Measurements from ENCODE around the gene LORICRIN.

LORICRIN gene

GRCh38 chr1:153251087-153251486 is 8.4 kb upstream of the LORICRIN start:
- DNase-seq = no peak

GRCh38 chr1:153251562-153251961 is 7.9 kb upstream of the LORICRIN start:
- no peak for DNase-seq

- DNase-seq = peak; percentile 56 to 81
These were observed 7.5 kb upstream of the LORICRIN start for GRCh38 chr1:153251988-153252387.

DNA sequence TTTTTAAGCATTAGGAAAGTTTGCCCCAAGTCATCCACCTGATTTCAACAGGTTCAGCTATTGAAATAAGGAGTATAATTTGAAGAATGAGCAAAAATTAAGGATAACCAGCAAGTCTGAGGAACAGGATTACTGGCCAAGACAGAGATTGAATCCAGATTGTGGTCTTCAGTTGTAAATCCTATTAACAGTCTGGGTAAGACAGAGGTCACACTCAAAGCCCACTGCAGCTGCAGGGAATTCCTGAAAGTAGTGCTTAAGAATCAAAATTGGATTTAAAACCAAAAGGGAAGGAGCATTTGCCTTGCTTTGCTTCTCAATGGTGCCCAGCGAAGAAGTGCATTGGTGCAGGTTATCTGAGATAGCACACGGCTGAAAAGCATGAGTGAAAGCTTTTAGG is 6.4 kb upstream of the LORICRIN start:
- no peak for DNase-seq

- no peak for DNase-seq
These were observed 5.8 kb upstream of the LORICRIN start for GRCh38 chr1:153253693-153254092.

DNA sequence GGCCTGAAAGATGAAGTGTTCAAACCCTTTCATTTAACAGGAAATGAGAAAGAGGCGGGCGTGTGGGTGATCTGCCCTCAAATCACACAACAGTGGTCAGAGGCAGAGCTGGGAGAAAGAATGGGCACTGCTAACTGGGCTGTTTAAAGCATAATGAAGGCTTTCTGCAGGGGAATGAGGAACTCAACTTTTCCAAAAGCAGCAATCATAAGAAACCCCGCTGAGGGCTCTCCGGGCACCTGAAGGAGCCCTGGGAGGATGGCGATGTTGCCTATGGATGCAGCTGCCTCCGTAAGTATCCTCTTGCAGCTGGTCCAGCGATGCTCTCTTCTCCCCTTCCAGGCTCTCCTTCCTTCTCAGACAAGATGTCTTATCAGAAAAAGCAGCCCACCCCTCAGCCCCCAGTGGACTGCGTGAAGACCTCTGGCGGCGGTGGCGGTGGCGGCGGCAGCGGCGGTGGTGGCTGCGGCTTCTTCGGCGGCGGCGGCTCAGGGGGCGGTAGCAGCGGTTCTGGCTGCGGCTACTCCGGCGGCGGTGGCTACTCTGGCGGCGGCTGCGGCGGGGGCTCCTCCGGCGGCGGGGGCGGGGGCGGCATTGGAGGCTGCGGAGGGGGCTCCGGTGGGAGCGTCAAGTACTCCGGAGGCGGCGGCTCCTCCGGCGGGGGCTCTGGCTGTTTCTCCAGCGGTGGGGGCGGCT is 1.2 kb downstream of the LORICRIN start:
- peak in 1 of 2 experiments; percentile 5 for DNase-seq

DNA sequence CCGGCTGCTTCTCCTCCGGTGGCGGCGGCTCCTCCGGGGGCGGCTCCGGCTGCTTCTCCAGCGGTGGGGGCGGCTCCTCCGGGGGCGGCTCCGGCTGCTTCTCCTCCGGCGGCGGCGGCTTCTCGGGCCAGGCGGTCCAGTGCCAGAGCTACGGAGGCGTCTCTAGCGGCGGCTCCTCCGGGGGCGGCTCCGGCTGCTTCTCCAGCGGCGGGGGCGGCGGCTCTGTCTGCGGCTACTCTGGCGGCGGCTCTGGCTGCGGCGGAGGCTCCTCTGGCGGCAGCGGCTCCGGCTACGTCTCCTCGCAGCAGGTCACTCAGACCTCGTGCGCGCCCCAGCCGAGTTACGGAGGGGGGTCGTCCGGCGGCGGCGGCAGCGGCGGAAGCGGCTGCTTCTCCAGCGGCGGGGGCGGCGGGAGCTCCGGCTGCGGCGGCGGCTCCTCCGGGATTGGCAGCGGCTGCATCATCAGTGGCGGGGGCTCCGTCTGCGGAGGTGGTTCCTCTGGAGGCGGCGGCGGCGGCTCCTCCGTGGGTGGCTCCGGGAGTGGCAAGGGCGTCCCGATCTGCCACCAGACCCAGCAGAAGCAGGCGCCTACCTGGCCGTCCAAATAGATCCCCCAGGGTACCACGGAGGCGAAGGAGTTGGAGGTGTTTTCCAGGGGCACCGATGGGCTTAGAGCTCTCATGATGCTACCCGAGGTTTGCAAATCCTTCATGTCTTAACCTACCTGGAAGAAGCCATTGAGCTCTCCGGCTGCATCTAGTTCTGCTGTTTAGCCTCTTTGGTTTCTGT is 2.0 kb downstream of the LORICRIN start:
- no peak for DNase-seq

- no peak for DNase-seq
These were observed 2.5 kb downstream of the LORICRIN start for GRCh38 chr1:153262070-153262366.

DNA sequence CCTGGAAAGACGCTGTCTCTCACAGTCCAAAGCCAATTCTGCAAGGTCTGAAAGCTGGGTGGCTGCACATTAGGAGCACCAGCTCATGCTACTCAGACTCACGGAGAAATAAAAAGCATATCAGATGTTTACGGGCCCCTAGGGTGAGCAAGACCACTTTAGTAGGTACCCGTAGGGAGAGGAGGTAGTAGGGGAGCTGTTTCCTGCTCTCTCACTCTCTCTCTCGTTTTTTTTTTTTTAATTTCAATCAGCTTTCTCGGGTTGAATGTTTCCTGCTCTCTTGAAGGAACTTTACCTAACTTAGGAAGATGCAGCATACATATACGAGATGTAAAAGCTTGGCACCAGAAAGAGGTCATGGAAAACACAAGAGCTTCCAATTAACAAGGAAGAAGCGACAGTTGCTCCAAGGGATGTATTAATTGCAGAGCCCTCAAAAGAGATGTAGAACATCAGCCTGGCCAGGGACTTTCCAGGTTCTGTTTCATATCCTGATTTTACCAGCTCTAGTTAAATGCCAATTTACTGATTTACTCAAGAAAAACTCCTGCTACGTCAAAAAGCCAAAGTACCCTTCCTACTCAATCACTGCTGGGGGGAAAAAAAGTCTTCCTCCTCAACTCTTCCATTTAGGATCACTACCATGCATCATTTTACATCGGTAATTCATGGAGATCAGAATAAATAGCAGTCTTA is 3.1 kb downstream of the LORICRIN start:
- DNase-seq = no peak

DNA sequence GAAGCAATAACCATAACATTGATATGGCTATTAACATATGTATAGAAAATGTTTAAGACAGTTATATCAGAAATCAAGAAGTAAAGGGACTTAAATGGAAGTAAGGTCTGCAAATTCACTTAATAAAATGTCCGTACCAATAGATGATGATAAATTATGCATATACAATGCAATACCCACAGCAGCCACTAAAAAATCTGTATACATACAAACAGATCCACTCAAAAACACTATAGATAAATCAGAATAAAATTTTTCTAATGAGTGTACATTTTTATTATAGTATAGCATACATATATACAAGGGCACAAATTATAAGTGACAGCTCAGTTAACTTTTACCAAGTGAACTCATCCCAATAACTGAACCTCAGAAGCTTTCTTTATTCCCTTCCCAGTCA is 6.0 kb downstream of the LORICRIN start:
- no peak for DNase-seq

GRCh38 chr1:153271711-153272110 is 12.2 kb downstream of the LORICRIN start:
- peak; percentile 58 to 81 for DNase-seq

DNA sequence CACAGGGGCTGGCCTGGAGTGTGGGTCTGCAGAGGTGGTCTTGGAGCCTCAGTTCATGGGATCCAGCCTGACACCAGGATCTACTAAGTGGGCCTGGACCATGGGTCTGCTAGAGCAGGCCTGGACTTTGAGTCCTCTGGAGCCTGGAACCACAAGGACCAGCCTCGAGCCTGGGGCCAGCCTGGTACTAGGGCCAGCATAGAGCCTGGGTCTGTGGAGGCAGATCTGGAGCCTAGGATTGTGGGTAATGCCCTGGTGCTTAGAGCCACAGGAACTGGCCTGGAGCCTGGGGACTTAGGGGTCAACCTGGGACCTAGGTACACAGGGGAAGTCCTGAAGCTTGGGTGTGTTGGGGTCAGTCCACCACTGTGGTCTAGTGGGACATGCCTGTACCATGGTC is 12.7 kb downstream of the LORICRIN start:
- no peak for DNase-seq

- peak in 1 of 2 experiments; percentile 40 for DNase-seq
These were observed 18.4 kb downstream of the LORICRIN start for GRCh38 chr1:153277852-153278251.

GRCh38 chr1:153288634-153289275 is 29.3 kb downstream of the LORICRIN start:
- peak in 1 of 2 experiments; percentile 36 for DNase-seq

GRCh38 chr1:153291514-153291913 is 32.0 kb downstream of the LORICRIN start:
- no peak for DNase-seq

DNA sequence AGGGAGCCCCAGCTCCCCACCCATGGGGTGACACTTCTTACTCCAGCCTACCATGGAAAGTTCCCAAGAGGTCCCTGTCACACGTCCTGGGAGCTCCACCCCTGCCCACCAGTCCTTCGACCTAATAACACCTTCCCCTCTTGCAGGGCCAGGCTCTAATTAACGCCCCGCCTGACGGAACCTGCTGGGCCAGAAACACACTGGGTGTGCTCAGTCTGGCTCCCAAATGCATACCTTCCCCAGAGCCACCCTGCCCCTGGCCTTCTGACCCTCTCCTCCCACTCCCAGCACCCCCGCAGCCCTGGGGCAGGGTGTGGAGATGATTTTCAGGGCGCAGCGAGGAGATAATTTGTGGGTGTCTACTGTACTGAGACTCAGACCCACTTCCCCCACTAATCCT is 32.7 kb downstream of the LORICRIN start:
- no peak for DNase-seq

GRCh38 chr1:153292740-153293479 is 33.4 kb downstream of the LORICRIN start:
- DNase-seq = no peak

- no peak for DNase-seq
These were observed 33.9 kb downstream of the LORICRIN start for GRCh38 chr1:153293480-153293775.

DNA sequence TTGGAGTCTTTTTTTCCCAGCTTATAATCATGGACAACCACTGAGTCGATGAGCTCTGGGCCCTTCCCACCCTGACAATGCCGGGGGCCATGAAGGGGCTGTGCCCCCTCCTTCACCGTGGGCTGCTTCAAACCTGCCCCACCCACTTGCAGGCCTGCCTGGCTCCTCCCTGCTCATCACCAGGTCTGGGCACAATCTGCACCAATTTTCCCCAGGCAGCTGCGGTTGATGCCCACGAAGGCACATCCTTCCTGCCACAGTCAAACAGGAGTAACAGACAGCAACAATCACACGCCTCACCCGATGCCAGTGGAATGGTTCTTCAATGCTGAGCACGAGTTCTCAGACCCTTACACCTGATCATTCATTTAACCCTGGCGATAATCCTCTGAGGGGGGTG is 34.4 kb downstream of the LORICRIN start:
- no peak for DNase-seq

GRCh38 chr1:153302308-153302707 is 42.8 kb downstream of the LORICRIN start:
- no peak for DNase-seq

DNA sequence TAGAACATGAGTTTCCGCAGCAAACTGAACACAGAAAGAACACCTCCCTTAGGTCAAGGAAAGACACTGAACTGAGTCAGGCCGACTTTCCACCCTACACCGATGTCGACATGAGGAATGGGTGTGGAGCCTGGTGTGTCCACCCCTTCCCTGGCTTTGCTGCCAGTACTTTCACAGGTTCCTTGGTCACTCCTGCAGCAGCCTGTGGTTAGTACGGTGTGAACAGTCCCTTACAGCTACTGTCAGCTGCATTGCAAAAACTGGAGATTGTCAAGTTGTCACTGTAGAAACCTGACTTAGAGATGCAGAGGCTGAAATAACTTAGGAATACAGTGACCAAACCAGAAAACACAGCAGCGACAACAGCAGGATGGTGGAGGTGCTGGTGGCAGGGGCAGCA is 46.2 kb downstream of the LORICRIN start:
- DNase-seq = no peak

GRCh38 chr1:153306303-153307220 is 47.1 kb downstream of the LORICRIN start:
- no peak for DNase-seq

All from NCI-H524 (cell line).